Activated T-helper 1 cell treated with Interleukin-2 at 50 U/mL for 16 hours (primary cell): ENCODE results near the gene ATP2C1.
"Not testable (repeated sequence)": the region's sequence is repeated elsewhere in the genome, so short reads cannot be mapped to it uniquely, and the experiment has no call there.

Experiments
- DNase-seq: peaks from one replicate; pipeline ENCODE4 v3.0.0-alpha.2; 2020; ENCODE audit warnings: low read depth

The ATP2C1 gene

GRCh38 chr3:130934442-130935089 lies 40.7 kb downstream of the ATP2C1 start:
- DNase-seq: no peak

GRCh38 chr3:130935761-130936492 lies 42.0 kb downstream of the ATP2C1 start:
- DNase-seq: no peak

GRCh38 chr3:130939753-130940152 lies 45.9 kb downstream of the ATP2C1 start:
- no peak for DNase-seq

GRCh38 chr3:130941793-130942192 lies 47.9 kb downstream of the ATP2C1 start:
- no peak for DNase-seq

GRCh38 chr3:130946882-130947281 lies 53.0 kb downstream of the ATP2C1 start:
- DNase-seq: no peak

GRCh38 chr3:130948001-130948773 lies 54.3 kb downstream of the ATP2C1 start:
- DNase-seq: no peak

GRCh38 chr3:130948929-130949328 lies 55.0 kb downstream of the ATP2C1 start:
- DNase-seq: no peak

- DNase-seq: no peak
Measured at GRCh38 chr3:130950124-130950523, 56.2 kb downstream of the ATP2C1 start.

- no peak for DNase-seq
Measured at GRCh38 chr3:130950641-130951040, 56.8 kb downstream of the ATP2C1 start.

- no peak for DNase-seq
Measured at GRCh38 chr3:130955481-130955880, 61.6 kb downstream of the ATP2C1 start.

GRCh38 chr3:130956281-130956680 lies 62.4 kb downstream of the ATP2C1 start:
- no peak for DNase-seq

GRCh38 chr3:130956721-130957120 lies 62.8 kb downstream of the ATP2C1 start:
- no peak for DNase-seq

GRCh38 chr3:130960139-130960795 lies 66.4 kb downstream of the ATP2C1 start:
- DNase-seq: no peak

- DNase-seq: no peak
Measured at GRCh38 chr3:130961458-130961857, 67.6 kb downstream of the ATP2C1 start.

- DNase-seq: no peak
Measured at GRCh38 chr3:130963444-130963843, 69.6 kb downstream of the ATP2C1 start.

GRCh38 chr3:130963878-130964277 lies 70.0 kb downstream of the ATP2C1 start:
- DNase-seq: no peak

GRCh38 chr3:130967281-130967680 lies 73.4 kb downstream of the ATP2C1 start:
- no peak for DNase-seq

- no peak for DNase-seq
Measured at GRCh38 chr3:130968221-130968620, 74.3 kb downstream of the ATP2C1 start.

GRCh38 chr3:130969621-130970020 lies 75.7 kb downstream of the ATP2C1 start:
- no peak for DNase-seq

- no peak for DNase-seq
Measured at GRCh38 chr3:130971208-130971607, 77.3 kb downstream of the ATP2C1 start.

GRCh38 chr3:130972592-130972991 lies 78.7 kb downstream of the ATP2C1 start:
- not testable (repeated sequence) for DNase-seq

GRCh38 chr3:130973406-130973805 lies 79.5 kb downstream of the ATP2C1 start:
- no peak for DNase-seq
